Measurements from ENCODE around the gene DBET.
"Not testable (repeated sequence)": the region's sequence is repeated elsewhere in the genome, so short reads cannot be mapped to it uniquely, and the experiment has no call there.

Gene DBET

DNA sequence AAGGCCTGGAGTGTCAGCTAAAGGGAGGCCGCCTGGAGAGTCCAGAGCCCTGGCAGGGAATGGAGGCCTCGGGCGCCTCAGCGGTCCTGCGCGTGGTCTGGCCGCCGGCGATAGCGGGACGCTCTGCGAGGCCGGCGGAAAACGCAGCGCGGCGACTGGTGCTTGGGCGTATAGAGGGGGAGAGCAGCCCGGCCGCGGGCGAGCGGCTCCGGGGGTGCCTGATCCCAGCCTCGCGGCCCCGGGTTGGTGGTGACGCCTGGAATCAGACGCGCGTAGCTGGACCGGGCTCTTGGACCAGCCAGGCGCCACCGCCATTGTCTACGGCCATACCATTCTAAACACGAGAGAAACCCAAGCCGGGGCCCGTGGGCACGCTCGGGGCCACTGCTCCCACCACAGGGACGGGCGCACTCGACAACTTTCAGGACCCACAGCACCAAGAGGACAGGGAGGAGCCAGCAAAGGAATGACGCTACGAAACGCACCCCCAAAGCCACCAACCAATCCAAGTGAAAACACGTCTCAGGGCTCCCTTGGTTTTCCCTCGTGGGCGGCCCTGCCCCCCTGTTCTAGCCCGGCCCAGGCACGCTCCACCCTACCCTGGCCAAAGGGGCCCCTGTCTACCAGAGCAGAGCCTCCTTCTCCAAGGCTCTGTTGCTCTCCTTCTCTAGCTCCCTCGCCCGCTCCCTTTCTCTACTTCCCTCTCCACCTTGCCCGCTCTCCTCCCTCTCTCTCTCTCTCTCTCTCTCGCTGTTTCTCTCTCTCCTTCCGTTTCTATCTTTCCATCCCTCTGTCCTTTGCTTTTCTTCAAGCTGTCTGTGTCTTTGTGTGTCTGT lies 45.1 kb upstream of the DBET start:
- peak; percentile 44 for DNase-seq (ENCODE audit: low spot score)
- TF ChIP-seq, protein P1, sequence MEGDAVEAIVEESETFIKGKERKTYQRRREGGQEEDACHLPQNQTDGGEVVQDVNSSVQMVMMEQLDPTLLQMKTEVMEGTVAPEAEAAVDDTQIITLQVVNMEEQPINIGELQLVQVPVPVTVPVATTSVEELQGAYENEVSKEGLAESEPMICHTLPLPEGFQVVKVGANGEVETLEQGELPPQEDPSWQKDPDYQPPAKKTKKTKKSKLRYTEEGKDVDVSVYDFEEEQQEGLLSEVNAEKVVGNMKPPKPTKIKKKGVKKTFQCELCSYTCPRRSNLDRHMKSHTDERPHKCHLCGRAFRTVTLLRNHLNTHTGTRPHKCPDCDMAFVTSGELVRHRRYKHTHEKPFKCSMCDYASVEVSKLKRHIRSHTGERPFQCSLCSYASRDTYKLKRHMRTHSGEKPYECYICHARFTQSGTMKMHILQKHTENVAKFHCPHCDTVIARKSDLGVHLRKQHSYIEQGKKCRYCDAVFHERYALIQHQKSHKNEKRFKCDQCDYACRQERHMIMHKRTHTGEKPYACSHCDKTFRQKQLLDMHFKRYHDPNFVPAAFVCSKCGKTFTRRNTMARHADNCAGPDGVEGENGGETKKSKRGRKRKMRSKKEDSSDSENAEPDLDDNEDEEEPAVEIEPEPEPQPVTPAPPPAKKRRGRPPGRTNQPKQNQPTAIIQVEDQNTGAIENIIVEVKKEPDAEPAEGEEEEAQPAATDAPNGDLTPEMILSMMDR (IDR thresholded peaks at IDR 0.05; ENCODE audit: extremely low read depth, missing control alignments): no peak

DNA sequence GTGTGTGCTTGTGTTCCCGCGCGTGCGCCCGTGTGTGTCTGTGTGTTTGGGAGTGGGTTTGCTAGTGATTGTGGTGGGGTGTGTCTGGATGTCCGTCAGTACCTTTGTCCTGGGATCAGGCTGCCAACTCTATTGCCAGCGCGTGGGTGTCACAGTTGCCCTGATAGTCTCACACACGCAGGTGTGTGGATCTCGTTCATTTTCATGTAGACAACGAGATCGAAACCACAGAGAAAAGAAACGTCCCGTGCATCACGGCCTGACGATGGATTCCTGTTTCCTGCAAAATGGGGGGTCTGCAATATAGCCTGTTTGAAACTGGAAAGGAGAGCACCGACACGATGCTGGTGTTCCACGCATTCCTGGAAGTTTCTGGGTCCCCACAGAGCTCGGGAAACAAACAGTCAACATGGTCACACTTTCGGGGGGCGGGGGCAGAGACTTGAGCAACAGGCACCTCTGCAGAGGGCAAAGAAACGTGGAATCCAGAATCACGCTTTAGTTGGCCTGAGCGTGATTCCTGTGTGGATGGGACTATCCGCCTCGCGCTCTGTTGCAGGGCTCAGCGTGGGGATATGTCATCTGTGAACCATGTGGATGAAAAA lies 44.3 kb upstream of the DBET start:
- DNase-seq (ENCODE audit: low spot score): not testable (repeated sequence)

DNA sequence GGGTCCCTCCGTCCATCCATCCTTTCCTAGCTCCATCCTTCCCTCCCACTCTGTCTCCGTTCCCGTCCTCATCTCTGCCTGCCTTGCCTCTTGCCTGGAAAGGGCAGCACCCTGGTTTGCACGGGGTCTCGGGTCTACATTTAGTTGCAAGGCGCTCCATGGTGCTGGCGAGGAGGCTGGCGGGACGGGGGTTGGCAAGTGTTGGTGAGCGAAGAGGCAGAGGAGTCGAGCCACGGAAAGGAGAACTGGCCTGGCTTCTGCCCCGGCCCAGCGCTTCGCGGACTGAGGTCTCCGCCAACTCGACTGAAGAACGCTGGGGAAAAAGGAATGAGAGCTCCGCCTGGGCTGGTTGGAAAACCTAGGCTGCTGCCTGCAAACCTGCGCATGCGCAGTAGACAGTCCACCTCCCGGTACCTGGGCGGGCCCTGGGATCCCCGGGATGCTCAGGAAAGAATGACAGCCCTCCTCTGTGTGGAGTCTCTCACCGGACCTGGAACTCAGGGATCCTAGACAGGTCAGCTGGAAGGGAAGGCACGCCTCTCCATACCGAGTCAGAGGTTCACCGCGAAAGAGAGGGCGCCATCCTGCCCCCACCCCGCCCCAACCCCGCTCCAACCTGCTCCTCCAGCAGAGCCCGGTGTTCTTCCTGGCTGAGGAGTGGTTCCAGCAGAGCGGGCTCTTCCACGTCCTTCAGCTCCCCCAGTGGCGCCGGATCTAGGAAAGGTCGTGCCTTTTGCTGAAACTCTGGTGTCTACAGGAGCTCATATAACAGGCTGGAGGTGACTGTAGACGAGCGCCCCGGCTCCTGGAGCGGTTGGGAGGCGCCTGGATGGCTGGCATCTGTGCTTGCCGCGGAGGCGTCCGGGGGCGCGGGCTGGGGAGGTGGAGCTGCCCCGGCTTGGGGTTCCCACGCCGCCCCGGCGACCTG lies 43.2 kb upstream of the DBET start:
- peak; percentile 57 for DNase-seq (ENCODE audit: low spot score)

DNA sequence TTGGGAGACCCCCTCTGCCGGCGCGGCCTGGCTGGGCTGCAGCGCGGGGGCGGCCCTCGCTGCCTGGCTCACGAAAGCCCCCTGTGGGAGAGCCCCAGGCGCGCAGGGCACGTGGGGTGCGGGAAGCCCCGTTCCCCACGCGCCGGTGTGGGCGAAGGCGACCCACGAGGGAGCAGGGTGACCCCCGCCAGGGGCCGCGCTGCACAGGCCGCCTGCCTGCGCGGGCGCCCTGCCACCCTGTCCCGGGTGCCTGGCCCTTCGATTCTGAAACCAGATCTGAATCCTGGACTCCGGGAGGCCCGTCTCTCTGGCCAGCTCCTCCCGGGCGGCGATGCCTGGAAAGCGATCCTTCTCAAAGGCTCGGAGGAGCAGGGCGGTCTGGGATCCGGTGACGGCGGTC lies 42.3 kb upstream of the DBET start:
- DNase-seq (ENCODE audit: low spot score): not testable (repeated sequence)

More for the DNA sequence above, 43.2 kb upstream of the DBET start:
- TF ChIP-seq, protein P1 (IDR thresholded peaks at IDR 0.05; ENCODE audit: extremely low read depth, missing control alignments): no peak

DNA sequence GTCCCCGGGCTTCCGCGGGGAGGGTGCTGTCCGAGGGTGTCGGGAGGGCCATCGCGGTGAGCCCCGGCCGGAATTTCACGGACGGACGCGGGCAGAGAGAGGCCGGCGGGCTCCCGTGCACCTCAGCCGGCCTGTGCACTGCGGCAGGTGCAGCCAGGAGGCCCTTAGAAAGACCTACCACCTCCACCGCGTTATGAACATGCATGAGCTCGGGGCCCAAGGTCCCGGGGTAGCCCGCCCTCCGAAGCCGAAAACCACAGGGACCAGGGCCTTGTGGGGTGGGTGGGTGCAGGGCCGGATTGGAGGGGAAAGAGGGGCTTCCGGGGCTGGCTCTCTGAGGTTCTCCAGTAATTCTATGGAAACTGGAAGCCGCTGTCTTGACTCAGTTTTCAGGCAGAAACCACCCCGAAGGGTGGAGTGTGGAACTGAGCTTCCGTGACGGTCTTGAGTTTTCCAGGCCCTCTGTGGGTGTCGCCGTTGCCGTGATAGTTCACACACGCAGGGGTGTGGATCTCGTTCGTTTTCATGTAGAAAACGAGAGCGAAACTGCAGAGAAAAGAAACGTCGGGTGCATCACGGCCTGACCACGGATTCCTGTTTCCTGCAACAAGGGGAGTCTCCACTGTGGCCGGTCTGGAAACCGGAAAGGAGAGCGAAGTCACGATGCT lies 41.6 kb upstream of the DBET start:
- not testable (repeated sequence) for DNase-seq (ENCODE audit: low spot score)

DNA sequence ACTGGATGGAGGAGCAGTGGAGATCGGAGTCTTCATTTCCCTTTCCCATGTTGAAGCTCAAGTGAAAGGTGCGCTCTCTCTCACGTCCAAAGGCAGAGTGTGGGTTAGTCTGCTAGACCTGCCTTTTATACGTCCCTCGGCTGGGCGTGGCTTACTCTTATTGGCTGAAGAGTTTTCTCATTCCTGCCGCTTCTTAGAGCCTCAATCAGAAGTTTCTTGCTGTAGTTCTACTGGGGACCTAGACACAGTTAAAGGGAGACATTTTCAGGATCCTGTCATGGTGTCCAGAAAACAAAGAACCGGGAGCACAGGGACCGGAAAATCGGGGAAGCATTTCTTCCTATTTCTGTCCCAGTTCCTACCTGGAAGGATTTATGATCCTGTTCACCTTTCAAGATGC lies 37.1 kb upstream of the DBET start, which contains the start of gene FRG2:
Gene FRG2 (minus strand): TSS at position 101 of the 400 bp plus-strand sequence. CDS start 52 bp downstream, at position 49.
- not testable (repeated sequence) for DNase-seq (ENCODE audit: low spot score)

DNA sequence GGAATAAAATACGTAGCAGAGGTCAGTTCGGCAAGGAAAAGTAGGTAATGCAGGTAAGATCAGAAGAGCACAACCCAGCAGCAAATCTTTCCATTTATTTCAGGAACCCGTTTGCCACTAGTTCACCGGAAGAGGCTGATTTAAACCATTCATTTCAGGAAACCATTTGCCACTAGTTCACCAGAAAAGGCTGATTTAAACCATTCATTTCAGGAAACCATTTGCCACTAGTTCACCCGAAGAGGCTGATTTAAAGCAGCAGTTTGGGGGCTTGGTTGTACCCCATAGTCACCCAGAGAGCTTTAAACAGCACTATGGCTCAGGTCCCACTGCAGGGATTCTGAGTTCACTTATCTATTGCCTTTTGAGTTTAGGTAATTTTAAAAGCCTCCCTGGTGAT lies 33.0 kb upstream of the DBET start:
- not testable (repeated sequence) for DNase-seq (ENCODE audit: low spot score)

DNA sequence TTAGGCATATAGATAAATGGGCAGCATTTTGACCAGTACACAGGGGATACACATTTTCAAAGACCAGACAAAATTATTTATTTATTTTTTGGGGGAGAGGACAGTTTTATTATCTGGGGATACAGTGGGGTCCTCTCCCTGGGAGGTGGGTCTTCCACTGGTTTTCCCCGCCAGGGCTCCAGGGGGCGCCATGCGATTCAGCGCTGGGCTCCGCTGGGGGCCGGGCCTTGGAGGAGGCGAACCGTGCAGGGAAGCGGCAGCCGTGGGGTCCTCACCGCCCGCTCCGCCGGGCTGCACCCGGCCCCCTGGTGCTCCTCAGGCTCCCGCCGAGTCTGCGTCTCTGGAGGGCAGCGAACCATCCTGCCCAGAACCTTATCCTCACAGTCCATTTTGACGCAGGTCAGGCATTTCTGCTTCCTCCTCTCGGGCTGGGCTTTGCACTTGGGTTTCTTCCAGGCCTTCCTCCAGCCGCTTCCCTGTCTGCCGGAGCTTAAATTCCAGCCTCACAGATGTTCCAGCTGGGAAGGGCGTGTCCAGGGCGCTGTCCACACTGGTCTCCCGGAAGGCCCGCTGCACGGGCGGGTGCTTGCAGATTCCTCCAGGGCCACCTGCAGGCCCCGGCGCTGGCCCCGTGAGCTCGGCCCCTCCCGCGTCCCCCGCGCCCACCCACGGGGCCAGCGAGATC lies 26.5 kb upstream of the DBET start:
- not testable (repeated sequence) for DNase-seq (ENCODE audit: low spot score)

DNA sequence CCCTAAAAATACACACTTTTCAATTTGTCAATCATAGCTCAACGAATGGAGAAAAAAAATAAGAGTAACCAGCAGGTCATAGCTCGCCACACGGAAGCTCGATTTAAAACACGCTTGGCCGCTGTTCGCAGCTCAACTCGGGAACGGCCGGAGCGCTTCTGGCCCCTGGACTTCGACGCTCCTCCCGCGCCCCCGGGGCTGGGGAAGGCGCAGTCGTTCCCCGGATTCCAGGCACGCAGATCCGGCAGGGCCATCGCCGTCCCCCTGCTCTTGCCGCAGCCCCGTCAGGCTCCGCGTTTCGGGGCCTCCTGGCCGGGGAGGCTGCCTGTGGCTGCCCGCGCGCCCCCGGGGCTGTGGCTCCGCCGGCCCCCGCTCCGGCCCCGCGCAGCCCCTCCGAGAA lies 23.4 kb upstream of the DBET start:
- DNase-seq (ENCODE audit: low spot score): not testable (repeated sequence)

DNA sequence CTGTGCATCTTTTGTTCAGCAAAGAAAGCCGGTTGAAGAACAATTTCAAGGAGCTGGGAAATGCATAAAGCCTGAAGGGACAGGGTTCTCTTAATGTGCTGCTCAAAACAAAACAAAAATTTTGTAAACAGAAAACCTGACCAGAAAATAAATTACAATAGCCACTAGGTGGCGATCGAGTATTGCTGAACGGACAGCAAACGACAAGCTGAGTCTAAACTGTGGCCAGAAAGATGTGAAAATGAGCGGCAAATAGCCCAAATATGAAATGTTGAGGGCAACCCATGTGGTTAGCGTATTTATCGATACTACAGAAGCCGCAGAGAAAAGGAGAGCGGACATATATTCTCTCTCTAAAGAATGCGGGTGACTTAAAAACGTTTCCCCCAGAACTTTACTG lies 16.7 kb upstream of the DBET start:
- DNase-seq (ENCODE audit: low spot score): not testable (repeated sequence)

DNA sequence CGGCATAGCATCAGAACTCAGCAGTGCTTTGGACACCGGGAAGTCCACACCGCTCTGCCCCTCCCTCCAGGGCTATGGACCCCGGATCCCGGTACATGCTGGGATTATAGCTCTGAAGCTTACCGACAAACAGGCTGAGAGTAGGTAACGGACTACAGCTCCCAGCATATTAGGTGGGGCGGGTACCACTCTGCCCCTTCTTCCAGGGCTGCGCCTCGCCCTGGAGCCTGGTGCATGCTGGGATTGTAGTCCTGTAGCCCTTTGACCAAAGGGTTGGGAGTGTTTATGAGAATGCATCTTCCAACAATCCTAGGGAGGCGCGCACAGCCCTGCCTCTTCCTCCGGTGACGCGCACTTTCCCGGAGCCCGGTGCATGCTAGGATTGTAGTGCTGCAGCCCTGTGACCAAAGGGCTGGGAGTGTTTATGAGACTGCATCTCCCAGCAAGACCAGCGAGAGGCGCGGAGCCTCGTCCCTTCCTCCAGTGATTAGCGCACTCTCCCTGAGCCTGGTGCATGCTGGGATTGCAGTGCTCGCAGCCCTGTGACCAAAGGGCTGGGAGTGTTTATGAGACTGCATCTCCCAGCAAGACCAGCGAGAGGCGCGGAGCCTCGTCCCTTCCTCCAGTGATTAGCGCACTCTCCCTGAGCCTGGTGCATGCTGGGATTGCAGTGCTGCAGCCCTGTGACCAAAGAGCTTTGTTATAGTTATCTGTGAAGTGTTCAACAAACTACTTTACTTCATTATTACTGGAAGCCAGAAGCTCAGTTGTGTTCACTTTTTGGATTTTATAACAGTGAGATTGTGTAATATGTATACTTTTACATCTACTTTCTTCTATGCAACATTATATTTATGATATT lies 14.7 kb upstream of the DBET start:
- DNase-seq (ENCODE audit: low spot score): not testable (repeated sequence)

DNA sequence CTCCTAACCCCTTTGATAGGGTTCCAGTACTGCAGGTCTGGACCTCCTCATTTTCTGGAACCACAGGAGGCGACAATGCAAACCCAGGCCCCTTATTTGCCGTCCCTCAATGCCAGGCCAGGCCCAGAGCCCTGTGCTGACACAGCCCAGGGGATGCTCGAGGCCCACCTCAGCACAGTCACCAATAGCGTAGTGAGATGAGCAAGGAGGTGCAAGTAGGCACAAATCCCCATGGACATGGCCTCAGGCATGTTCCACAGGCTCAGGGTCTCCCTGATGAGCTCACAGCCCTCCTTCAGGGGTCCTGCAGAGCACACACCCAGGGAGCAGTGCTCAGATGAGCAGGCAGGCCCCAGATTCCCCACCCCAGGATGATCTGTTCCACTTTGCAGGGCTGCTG lies 5.3 kb upstream of the DBET start:
- DNase-seq (ENCODE audit: low spot score): not testable (repeated sequence)

DNA sequence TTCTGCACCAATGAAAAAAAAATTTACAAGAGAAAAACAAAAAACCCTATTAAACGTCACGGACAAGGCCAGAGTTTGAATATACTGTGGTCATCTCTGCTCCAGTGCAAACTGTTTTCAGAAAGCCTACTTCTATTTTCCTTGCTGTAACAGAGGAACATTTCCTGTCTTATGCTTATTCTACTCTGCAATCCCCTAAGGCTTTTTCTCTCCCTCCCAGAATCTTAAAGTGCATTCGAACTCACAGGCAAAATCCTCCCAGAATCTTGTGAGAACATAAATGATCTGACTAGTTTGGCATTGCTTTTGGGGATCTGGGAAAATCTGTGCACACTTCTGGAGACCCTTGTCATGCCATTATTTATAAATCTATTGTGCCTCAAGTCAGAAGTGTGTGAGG lies 503 bp downstream of the DBET start:
- not testable (repeated sequence) for DNase-seq (ENCODE audit: low spot score)

DNA sequence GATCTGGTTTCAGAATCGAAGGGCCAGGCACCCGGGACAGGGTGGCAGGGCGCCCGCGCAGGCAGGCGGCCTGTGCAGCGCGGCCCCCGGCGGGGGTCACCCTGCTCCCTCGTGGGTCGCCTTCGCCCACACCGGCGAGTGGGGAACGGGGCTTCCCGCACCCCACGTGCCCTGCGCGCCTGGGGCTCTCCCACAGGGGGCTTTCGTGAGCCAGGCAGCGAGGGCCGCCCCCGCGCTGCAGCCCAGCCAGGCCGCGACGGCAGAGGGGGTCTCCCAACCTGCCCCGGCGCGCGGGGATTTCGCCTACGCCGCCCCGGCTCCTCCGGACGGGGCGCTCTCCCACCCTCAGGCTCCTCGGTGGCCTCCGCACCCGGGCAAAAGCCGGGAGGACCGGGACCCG lies 4.0 kb downstream of the DBET start:
- not testable (repeated sequence) for DNase-seq (ENCODE audit: low spot score)

DNA sequence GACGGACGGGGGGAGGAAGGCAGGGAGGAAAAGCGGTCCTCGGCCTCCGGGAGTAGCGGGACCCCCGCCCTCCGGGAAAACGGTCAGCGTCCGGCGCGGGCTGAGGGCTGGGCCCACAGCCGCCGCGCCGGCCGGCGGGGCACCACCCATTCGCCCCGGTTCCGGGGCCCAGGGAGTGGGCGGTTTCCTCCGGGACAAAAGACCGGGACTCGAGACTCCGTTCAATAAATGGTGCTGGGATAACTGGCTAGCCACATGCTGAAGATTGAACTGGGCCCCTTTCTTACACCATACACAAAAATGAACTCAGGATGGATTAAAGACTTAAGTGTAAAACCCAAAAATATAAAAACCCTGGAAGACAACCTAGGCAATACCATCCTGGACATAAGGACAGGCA lies 28.8 kb downstream of the DBET start:
- DNase-seq (ENCODE audit: low spot score): not testable (repeated sequence)

DNA sequence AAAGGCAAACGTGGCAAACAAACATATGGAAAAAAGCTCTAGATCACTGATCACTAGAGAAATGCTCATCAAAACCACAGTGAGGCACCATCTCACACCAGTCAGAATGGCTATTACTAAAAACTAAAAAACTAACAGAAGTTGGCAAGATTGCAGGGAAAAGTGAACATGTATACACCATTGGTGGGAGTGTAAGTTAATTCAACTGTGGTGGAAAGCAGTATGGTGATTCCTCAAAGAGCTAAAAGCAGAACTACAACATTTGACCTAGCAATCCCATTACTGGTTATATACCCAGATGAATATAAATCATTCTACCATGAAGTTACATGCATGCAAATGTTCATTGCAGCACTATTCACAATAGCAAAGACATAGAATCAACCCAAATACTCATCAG lies 29.7 kb downstream of the DBET start:
- not testable (repeated sequence) for DNase-seq (ENCODE audit: low spot score)

Measured in GM20000 (cell line).